CD4-positive, alpha-beta T cell treated with Interleukin-10 for 1 hour (primary cell): ENCODE data around the gene AGTRAP.

Experiments used
- DNase-seq: peaks from one replicate; pipeline ENCODE4 v3.0.0-alpha.2; 2020

Gene AGTRAP

DNA sequence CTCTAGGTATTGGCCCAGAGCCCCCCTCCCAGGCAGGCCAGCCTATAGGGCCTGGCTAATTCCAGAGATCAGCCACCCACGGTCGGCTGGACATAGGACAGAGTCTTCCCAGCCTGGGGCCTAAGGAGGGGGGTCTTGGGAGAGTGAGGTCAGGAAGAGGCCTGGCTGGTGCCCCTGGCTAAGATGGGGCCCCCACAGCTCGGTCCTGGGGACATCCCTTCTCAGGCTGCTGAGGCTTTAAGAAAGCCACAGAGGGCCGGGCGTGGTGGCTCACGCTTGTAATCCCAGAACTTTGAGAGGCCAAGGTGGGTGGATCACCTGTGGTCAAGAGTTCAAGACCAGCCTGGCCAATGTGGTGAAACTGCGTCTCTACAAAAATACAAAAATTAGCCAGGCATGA is 28.6 kb downstream of the AGTRAP start:
- no peak for DNase-seq

DNA sequence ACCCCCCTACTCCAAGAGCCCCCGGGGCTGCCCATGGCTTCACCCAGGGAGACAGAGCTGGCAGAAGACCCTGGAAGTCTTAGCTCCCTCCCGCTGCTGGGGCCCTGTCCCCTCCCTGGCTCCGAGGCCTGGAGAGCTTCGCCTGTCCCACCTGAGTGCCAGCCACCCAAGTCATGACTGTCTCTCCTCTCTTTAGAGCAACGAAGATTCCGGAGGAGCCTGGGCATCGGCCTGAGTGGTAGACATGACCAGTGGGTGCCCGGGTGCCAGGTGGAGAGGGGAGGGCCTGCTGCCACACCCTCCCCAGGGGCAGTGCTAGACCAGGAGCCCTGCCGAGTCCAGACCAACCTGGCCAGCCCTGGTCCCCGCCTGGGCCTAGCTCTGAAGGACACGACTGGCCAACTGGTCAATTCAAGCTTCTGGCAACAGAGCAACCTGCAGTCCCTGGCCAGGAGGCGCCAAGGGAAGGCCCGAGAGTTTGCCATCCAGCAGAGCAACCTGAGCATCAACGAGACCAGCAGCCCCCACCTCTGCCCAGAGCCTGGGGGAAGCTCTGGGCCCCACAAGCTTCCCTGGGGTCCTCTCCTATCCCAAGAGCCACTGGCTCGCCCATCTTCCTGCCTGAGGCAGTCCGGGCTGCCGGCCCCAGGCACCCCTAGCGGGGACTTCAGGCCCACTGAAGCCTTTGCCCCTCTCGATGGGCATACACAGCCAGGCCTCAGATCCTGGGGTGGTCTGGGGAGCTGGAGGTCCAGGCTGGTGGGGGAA is 29.9 kb downstream of the AGTRAP start:
- no peak for DNase-seq

DNA sequence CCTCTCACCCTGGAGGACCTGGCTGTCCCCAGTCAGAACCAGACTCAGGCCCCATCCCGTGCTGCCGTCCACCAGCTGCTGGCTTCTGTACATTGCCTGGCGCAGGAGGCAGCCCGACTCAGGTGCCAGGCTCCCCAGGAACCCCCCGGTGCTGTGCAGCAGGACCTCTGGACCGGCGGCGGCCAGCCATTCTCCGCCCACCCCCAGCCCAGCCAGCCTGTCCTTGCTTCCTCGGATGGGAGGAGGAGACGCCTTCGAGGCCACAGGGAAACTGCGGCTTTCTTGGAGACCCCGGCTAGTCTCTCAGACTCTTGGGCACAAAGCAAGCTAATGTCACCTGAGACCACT is 30.5 kb downstream of the AGTRAP start:
- no peak for DNase-seq

DNA sequence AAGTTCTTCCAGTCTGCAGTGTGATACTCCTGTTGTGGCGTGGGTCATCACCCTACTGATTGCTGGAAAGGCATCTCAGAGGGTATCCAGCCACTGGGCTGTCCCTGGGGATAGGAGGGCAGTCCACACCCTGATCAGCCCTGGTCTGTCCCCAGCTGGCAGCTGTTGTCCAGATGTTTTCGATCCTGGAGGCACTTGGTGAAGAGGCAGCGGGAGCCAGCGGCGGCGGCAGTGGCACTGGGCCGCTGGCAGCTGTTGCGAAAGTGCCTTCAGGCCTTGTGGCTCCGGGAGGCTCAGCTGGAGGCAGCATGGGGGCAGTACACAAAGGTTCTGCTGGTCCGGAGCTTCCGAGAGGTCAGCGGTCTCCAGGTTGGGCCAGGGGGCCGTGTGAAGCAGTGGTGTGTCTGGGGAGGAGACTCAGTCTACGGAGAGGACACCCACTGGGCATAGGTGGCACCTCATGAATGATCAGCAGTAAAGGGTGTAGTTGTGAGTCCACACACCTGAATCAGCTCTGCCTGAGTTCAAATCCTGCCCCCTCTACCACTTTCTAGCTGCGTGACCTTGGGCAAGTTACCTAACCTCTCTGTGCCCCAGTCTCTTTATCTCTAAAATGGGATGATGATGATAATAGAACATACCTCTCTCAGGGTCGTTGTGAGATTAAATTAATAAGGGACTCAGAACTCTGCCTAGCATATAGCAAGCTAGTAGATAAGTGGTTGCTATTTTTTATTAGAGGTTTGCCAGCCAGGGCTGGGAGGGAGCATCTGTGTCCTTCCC is 32.2 kb downstream of the AGTRAP start:
- DNase-seq: no peak

DNA sequence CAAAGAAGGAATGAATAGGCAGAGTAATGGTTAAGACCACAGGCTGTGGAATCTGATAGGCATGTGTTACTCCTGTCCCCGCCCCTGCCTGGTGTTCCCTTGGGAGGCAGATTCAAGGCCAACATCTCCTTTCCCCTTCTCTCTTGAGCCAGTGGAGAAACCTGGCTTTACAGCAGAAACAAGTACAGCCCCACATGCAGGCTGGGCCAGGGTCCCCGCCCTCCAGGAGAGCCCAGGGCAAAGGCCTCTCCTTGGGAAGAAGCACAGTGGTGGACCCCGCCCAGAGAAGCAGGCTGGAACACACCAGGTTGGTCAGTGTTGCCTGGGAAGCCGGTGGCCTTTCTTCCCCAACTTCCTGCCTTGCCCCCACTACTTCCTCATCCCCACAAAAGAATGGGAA is 32.9 kb downstream of the AGTRAP start:
- DNase-seq: no peak

DNA sequence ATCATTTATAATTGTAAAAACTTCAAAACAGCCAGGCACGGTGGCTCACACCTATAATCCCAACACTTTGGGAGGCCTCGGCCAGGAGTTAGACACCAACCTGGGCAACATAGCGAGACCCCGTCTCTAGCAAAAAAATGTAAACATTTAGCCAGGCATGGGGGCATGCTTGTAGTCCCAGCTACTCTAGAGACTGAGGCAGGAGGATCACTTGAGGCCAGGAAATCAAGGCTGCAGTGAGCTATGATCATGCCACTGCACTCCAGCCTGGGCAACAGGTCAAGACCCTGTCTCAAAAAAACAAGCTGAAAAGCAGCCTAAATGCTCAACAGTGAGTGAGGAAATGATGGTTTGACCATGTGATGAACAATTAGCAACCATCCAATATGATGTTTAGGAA is 33.3 kb downstream of the AGTRAP start:
- DNase-seq: no peak

DNA sequence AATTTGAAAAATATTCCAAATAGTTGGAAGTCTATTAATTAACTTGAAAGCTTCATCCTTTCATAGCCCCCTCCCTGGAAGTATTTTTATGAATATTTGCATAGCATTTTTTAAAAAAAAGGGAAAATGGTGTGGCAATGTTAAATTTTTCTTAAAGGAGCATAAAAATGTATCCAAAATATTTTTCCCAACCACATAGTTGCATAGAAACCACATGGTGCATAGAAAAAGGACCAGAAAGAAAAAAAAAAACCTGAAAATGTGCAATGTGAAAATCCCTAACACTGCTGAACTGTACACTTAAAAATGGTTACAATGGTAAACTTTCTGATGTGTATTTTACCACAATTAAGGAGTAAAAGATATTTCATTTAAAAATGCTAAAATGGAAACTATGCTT is 34.1 kb downstream of the AGTRAP start:
- DNase-seq: no peak

DNA sequence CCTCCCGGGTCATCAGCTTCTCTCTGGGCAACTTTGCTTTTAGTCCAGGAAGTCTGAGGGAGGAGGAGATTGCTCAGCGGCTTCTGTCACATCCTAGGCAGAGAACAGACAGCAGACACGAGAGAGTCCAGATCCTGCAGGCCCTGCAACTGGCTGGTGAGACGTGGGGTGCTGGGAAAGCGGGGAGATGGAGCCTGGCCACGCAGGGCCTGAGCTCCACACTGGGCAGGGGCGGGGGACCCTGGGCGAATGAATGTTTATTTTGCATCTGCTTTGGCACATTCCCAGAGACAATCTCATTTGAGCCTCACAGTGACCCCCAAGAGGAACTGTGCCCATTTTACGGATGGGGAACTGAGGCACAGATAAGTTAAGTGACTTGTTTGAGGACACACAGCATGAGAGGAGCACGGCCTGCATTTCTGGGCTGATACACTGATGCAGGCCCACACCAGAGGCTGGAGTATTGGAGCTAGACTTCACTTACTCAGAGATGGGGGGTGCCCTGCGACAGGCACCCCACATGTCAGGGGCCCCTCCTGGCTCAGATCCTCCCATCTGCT is 35.6 kb downstream of the AGTRAP start:
- no peak for DNase-seq

DNA sequence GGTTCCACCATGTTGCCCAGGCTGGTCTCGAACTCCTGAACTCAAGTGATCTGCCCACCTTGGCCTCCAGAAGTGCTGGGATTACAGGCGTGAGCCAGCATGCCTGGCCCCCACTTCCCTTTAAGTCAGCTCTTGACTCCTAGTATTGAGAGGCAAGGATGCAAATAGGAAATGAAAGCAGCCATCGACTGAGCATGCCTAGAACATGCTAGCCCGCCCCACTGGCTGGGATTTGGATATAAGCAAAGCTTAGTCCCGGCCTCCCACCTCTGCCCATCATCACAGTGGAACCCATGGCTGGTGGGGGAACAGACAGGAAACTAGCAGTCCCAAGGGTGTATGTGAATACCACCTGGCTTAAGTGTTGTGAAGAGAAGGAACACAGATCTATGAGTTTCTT is 36.5 kb downstream of the AGTRAP start:
- no peak for DNase-seq

DNA sequence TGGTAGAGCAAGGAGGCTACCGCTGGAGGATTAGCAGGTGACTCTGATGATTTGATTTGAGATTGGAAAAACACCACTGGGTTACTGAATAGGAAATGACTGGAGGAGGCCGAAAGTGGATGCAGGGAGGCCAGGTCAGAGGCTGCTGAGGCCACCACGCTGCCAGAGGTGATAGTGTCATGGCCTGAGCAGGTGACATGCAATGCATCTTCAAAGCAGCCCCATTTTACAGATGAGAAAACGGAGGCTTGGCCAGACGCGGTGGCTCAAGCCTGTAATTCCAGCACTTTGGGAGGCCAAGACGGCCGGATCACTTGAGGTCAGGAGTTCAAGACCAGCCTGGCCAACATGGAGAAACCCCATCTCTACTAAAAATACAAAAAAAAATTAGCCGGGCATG is 38.8 kb downstream of the AGTRAP start:
- DNase-seq: no peak

DNA sequence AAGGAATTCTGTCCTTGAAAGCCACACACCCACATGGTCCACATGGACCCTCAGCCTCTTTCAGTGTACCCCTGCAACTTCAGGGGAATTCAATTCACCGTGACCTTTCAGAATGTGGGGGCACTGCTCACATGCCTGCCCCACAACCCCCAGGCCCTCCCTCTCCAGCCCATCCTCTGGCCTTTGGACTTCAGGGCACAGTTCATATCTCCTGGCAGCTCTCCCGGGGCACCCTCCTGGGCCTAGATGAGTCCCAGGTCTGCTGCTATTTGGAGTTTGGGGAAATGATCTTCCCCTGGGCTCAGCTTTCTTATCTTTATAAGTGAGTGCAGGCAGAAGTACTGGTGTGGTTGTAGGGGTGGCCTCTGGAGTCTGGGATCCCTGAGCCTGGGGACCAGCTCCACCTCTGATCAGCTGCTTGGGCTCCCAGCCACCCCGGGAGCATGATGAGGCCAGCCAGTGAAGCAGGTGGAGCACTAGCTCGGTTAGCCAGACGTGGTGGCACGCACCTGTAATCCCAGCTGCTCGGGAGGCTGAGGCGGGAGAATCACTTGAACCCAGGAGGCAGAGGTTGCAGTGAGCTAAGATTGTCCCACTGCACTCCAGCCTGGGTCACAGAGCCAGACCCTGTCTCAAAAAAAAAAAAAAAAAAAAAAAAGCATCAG is 41.9 kb downstream of the AGTRAP start:
- DNase-seq: no peak

DNA sequence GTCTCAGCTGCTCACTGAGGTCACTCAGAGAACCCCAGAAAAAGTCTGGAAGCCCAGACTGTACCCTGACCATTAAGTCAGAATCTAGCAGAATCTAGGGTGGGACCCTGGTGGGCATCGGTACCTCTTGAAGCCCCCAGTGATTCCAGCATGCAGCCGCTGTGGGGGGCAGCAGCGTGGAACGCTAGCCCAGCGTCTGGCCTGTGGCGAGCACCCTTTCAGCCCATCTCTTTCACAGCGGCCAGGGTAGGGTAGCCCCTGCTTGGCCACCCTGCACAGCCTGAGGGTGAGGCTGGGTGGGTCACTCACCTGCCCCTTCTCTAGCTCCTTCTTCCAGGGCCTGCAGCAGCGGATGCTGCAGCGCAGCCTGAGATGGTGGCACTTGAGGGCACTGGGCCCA is 42.4 kb downstream of the AGTRAP start:
- no peak for DNase-seq

DNA sequence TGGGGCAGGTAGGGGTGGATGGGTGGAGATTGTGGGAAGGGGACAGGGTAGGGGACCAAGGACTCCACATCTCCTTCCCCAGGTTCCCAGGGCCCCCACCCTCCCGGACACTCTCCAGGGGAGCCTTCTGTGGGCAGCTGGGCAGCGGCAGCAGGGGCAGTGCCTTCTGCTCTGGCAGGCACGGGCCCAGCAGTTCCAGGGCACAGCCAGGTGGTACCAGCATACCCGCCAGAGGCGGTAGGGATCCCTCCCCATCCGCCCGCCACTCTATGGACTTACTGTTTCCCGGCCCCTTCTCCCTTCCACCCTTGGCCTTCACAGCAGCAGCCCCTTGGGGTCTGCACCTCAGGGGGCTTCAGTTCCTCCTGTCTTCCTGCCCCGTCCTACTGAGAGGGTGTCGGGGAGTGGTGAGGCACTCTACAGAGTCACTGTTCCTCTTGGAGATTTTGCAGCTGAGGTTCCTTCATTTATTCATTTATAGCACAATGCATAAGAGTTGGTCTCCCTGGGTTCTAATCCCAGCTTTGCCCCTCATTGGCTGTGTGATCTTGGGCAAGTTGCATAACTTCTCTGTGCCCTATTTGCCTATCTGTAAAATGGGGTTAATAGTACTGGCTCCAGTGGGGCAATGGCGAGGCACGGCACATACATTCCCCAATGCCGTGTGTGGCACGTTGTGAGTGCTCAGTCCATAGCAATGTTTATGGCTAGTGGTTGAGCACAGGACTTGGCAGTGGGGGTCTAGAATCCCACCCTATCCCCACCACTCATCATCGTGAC is 43.1 kb downstream of the AGTRAP start:
- DNase-seq: no peak

DNA sequence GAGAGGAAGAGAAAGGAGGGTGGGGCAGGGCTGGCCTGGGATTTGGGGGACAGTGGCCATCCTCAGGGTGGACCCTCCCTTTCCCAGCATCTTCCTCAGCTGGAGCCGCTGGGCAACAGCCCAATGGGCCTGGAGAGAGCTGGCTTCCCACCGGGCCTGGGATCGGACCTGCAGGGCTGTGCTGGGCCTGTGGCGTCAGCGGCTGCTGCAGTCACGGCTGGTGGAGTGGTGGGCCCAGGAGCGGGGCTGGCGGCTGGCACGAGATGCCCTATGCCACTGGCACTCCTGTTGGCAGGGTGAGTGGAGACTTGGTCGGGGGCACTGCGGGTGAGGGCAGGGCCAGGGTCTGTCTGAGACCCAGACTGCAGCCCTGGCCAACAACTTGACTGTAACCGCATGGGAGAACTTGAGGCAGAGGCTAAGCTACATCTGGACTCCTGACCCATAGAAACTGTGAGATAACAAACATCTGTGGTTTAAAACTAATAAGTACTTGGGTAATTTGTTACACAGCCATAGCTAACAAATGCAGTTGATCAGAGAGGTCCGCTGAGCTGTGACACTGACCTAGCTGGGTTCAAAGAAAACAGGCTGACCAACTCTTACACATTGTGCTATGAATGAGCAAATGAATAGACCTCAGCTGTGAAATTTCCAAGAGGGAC is 43.9 kb downstream of the AGTRAP start:
- no peak for DNase-seq

DNA sequence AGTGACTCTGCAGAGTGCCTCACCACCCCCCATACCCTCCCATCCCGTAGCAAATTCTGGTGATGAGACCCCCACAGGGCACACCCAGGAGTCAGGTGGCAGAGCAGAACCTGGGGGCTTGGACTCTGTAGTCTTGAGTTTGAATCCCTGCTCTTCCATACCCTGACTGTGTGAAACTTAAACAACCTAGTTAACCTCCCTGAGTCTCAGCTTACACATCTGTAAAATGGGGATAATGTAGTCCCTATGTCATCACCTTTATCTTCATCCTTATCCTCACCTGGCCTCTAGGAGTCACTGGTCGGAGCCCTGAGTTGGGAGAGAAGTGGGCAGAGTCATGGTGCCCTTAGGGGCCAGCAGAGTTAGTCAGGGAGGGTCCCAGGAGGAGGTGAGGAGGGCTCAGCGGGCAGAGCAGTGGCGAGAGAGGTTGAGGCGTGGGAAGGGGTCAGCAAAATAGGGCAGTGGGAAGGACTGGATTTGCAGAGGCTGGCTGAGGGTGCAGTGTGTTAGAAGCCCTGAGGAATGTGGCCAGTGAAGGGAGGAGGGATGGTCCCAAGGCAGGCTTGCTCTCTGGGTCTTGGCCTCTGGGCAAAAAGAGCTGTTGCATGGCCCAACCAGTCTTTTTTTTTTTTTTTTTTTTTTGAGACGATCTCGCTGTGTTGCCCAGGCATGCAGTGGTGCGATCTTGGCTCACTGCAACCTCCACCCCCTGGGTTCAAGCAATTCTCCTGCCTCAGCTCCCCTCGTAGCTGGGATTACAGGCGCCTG is 44.6 kb downstream of the AGTRAP start:
- DNase-seq: no peak

DNA sequence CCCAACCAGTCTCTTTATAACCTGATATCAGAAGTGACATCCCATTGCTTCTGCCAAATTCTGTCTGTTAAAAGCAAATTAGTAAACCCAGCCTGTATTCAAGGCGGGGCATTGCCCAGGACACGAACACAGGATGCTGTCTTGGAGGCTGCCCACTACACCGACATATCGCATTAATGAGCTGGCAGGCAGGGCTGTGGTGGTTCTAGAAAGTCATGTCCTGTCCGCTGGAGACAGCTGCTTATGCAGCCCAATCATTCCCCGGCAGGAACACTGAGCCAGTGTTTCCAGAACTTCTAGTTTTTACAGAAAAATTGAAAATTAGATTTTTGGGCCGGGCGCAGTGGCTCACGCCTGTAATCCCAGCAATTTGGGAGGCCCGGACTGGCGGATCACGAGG is 45.4 kb downstream of the AGTRAP start:
- DNase-seq: no peak

DNA sequence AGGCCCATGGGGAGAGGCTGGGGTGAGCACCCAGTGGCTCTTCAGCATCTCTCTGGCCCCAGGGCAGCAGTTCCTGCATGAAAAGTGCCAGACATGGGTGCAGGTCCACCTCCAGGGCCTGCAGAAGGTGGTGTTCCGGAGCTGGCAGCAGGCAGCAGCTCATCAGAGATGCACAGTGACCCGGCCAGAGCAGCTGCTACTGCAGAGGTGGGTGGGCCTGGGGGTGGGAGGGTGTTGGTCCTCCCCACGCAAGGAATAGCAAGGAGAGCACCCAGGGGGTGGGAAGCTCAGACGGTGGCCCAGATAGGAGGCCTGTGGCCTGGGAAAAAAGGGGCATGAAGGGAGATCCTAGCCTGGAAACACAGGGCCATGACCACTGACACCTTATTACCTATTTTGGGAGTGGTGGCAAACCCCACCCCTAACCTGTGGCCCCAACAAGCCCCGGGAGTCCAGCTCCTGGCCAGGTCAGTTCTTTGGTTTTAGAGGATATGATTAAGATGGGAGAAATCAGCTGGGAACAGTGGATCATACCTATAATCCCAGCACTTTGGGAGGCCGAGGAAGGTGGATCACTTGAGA is 46.3 kb downstream of the AGTRAP start:
- no peak for DNase-seq

DNA sequence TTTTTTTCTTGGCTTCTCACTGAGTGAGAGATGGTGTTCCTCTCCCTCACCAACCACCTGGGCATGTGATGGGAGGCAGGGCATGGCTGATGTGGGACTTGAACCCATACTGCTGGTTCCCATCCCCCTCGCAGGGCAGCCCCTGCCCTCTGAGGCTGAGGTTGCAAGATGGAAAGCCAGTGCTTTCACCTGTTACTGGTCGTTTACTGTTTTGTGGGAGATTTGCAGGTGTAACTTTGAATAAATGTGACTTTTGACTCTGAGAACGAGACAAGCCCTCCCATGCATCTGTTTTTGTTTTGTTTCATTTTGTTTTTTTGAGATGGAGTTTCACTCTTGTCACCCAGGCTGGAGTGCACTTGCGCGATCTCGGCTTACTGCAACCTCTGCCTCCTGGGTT is 47.6 kb downstream of the AGTRAP start:
- no peak for DNase-seq

DNA sequence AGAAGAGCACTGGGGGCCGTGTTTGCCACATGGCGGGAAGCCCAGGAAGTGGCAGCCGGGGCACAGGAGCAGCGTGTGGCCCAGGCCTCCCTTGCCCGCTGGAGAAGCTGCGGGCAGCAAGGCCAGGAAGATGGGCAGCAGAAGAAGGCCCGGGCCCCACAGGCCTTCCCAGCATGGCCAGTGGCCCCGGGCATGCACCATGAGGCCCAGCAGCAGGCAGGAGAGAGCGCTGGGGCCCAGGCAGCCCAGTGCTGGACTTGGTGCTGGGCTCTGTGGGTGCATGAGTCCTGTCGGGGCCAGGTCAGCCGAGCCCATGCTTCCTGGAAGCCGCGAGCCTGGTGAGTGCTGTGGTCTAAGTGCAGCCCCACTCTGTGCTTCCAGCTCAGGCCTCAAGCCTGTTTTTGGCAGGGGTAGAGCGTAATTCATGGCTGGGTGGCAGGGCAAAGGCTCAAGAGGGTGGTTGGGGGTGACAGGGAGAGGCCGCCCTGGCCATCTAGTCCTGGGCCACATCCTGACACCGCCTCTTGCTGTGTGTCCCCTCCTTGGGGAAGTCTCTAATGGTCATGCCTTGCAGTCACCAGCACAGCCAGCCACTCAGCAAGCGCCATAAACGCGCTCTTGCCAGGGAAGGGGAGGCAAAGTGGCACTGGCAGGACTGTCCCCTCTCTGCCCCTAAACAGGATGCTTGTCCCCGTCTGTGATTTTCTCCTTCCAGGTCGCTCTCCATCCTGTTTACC is 48.5 kb downstream of the AGTRAP start:
- DNase-seq: no peak

DNA sequence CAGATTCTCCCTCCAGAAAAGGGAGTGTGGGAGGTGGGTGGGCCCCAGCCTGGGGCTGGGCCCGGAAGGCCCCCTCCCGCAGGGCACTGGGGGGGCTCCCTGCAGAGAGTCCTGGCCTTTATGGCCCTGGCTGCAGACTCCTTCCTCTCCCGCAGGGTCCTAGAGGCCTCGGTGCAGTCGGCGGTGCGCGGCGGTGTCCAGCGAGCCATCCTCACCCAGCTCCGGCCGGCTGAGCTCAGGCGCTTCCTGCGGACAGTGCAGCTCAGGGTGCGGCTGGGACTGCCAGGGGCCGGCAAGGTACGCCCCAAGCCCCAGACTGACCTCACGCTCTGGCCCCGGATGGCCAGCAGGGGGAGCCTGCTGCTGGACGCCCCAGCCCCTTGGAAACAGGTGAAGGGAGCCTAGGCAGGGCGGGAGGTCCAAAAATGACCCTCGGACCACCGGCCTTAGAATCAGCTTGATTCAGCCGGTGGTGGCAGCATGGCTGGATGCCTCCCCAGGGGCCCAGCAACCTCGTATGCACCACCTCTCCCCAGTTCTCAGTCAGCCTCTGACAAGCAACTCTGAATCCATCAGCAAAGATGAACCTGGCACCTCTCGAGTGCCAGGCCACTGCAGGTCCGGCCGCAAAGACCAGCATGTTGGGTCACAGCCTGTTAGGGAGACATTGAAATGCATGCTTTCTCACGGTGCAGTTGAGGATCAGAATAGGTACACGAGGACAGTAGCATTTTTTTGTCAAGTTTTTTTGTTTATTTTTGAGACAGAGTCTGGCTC is 49.2 kb downstream of the AGTRAP start:
- peak; percentile 43 for DNase-seq
